ENCODE measurements around the gene PRODH.
"Not testable (repeated sequence)": the region's sequence is repeated elsewhere in the genome, so short reads cannot be mapped to it uniquely, and the experiment has no call there.

GRCh38 chr22:18906410-18906745, 29.7 kb downstream of the PRODH start:
- TF ChIP-seq CTCF, POLR2A (IDR thresholded peaks at IDR 0.05): not testable (repeated sequence)

Measured in prostate gland (tissue), 2 donors.